ENCODE results near the gene IL27RA. TPM values are rescaled to one million over a fixed set of nuclear protein-coding genes. Genes with fewer than 3 reads are reported as not detected.
"Not testable (repeated sequence)": the region's sequence is repeated elsewhere in the genome, so short reads cannot be mapped to it uniquely, and the experiment has no call there.

IL27RA gene
- total RNA-seq, 1 experiment from 2014 or later, result 10.2 TPM

DNA sequence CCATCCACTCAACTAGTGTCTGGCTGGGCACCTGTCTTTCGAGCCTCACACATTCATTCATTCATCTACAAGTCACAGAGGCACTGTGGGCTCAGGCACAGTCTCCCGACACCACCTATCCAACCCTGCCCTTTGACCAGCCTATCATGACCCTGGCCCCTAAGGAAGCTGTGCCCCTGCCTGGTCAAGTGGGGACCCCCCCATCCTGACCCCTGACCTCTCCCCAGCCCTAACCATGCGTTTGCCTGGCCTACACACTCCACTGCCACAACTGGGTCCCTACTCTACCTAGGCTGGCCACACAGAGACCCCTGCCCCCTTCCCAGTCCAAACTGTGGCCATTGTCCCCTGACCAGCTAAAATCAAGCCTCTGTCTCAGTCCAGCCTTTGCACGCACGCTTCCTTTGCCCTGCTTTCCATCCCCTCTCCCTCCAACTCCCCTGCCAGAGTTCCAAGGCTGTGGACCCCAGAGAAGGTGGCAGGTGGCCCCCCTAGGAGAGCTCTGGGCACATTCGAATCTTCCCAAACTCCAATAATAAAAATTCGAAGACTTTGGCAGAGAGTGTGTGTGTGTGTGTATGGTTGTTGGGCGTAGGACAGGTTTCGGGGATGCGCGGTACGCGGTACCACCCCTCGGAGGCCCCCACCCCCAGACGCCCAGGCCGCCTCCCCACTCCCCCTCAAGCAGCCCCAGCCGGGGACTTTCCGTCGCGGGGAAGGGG, 404 bp upstream of the IL27RA start:
- Histone ChIP-seq H3K4me3 (ENCODE audit: low read depth in 2 of 2, low read length in 2 of 2) (peak overlapping the region; percentile 57 to 60), H3K9me3 (ENCODE audit: control insufficient read depth, insufficient read depth, low read depth, low read length) (no peaks in the 10 kb centered on the region), H3K27me3 (ENCODE audit: control insufficient read depth, insufficient read depth, low read length) (no peaks in the 10 kb centered on the region), H3K4me1 (ENCODE audit: control insufficient read depth, insufficient read depth, low read length) (no peaks in the 10 kb centered on the region), H3K36me3 (ENCODE audit: control insufficient read depth, insufficient read depth, low read length) (no peaks in the 10 kb centered on the region; the same call in 1 of the 2 replicates), H3K27ac (ENCODE audit: low read length) (no peak overlapping the region; the same call in 1 of the 2 replicates)
- TF ChIP-seq, protein P1, sequence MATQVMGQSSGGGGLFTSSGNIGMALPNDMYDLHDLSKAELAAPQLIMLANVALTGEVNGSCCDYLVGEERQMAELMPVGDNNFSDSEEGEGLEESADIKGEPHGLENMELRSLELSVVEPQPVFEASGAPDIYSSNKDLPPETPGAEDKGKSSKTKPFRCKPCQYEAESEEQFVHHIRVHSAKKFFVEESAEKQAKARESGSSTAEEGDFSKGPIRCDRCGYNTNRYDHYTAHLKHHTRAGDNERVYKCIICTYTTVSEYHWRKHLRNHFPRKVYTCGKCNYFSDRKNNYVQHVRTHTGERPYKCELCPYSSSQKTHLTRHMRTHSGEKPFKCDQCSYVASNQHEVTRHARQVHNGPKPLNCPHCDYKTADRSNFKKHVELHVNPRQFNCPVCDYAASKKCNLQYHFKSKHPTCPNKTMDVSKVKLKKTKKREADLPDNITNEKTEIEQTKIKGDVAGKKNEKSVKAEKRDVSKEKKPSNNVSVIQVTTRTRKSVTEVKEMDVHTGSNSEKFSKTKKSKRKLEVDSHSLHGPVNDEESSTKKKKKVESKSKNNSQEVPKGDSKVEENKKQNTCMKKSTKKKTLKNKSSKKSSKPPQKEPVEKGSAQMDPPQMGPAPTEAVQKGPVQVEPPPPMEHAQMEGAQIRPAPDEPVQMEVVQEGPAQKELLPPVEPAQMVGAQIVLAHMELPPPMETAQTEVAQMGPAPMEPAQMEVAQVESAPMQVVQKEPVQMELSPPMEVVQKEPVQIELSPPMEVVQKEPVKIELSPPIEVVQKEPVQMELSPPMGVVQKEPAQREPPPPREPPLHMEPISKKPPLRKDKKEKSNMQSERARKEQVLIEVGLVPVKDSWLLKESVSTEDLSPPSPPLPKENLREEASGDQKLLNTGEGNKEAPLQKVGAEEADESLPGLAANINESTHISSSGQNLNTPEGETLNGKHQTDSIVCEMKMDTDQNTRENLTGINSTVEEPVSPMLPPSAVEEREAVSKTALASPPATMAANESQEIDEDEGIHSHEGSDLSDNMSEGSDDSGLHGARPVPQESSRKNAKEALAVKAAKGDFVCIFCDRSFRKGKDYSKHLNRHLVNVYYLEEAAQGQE (IDR thresholded peaks at IDR 0.05; ENCODE audit: insufficient read depth in 1 of 2, low read depth in 2 of 2, low read length in 1 of 2), result no peak
- TF ChIP-seq, protein P2, sequence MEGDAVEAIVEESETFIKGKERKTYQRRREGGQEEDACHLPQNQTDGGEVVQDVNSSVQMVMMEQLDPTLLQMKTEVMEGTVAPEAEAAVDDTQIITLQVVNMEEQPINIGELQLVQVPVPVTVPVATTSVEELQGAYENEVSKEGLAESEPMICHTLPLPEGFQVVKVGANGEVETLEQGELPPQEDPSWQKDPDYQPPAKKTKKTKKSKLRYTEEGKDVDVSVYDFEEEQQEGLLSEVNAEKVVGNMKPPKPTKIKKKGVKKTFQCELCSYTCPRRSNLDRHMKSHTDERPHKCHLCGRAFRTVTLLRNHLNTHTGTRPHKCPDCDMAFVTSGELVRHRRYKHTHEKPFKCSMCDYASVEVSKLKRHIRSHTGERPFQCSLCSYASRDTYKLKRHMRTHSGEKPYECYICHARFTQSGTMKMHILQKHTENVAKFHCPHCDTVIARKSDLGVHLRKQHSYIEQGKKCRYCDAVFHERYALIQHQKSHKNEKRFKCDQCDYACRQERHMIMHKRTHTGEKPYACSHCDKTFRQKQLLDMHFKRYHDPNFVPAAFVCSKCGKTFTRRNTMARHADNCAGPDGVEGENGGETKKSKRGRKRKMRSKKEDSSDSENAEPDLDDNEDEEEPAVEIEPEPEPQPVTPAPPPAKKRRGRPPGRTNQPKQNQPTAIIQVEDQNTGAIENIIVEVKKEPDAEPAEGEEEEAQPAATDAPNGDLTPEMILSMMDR (IDR thresholded peaks at IDR 0.05), result no peak
- TF ChIP-seq SIN3A (IDR thresholded peaks at IDR 0.05; ENCODE audit: borderline replicate concordance, insufficient read depth, low read depth, low read length) (no peak), TCF7L2 (IDR thresholded peaks at IDR 0.05; ENCODE audit: low read depth, low read length) (no peak), POLR2AphosphoS5 (IDR thresholded peaks at IDR 0.05; ENCODE audit: low read depth, low read length) (no peak)
- ATAC-seq (peak; percentile 5), DNase-seq (ENCODE audit: low read depth, low spot score) (no peak)
- POLR2A ChIA-PET, result interaction anchor here (0.6 kb wide), 1 partner anchor 9 kb away, joined by 3 read pairs; no protein-coding TSS in a partner anchor
- CTCF ChIA-PET, result interaction anchor here (0.6 to 2.3 kb wide), 2 partner anchors 12 to 56 kb away, joined by 3 to 9 read pairs; no protein-coding TSS in a partner anchor
- BruUV-seq (replicated peaks), result no TSS peak
- in situ Hi-C loops (cut with HindIII; ENCODE audit: low pct_unique_long_range_greater_than_20kb, low sequenced_read_pairs), result no loop called here
- intact Hi-C loops (cut with micrococcal nuclease; ENCODE audit: unreplicated experiment), result no loop called here

DNA sequence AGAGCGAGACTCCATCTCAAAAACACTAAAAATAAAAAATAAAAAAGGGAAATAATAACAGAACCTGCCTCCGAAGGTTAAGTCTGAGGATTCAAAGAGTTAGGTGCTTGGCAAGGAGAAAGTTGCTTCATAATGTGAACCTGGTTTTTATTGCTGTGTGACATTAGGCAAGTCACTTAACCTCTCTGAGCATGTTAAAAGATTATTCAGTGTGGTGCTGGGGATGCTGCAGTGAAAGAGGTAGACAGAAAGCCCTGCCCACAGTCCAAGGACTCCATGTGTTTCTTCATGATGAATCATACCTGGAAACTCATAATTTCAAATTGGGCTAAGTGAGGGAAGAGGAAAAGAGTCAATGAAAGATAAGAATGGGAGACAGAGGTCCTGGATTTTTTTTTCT, 2.4 kb downstream of the IL27RA start:
- no peak for DNase-seq (ENCODE audit: low read depth, low spot score)
- in situ Hi-C loops (cut with HindIII; ENCODE audit: low pct_unique_long_range_greater_than_20kb, low sequenced_read_pairs), result no loop called here
- BruUV-seq (replicated peaks), result no TSS peak
- TF ChIP-seq SIN3A (IDR thresholded peaks at IDR 0.05; ENCODE audit: borderline replicate concordance, insufficient read depth, low read depth, low read length) (no peak), TCF7L2 (IDR thresholded peaks at IDR 0.05; ENCODE audit: low read depth, low read length) (no peak), POLR2AphosphoS5 (IDR thresholded peaks at IDR 0.05; ENCODE audit: low read depth, low read length) (no peak)
- TF ChIP-seq, protein P1 (IDR thresholded peaks at IDR 0.05; ENCODE audit: insufficient read depth in 1 of 2, low read depth in 2 of 2, low read length in 1 of 2), result no peak
- TF ChIP-seq, protein P2 (IDR thresholded peaks at IDR 0.05), result no peak
- intact Hi-C loops (cut with micrococcal nuclease; ENCODE audit: unreplicated experiment), result no loop called here
- H3K4me1 ChIP-seq (ENCODE audit: control insufficient read depth, insufficient read depth, low read length), result no peaks in the 10 kb centered on the region
- H3K4me3 ChIP-seq (ENCODE audit: low read depth in 2 of 2, low read length in 2 of 2), result no peak overlapping the region
- ChIA-PET POLR2A (no interaction called here), CTCF (no interaction called here)
- ATAC-seq, result no peak
- no peaks in the 10 kb centered on the region for H3K27me3 ChIP-seq (ENCODE audit: control insufficient read depth, insufficient read depth, low read length)
- H3K27ac ChIP-seq (ENCODE audit: low read length), result no peak overlapping the region
- H3K36me3 ChIP-seq (ENCODE audit: control insufficient read depth, insufficient read depth, low read length), result no peaks in the 10 kb centered on the region; the same call in 1 of the 2 replicates
- H3K9me3 ChIP-seq (ENCODE audit: control insufficient read depth, insufficient read depth, low read depth, low read length), result no peaks in the 10 kb centered on the region

DNA sequence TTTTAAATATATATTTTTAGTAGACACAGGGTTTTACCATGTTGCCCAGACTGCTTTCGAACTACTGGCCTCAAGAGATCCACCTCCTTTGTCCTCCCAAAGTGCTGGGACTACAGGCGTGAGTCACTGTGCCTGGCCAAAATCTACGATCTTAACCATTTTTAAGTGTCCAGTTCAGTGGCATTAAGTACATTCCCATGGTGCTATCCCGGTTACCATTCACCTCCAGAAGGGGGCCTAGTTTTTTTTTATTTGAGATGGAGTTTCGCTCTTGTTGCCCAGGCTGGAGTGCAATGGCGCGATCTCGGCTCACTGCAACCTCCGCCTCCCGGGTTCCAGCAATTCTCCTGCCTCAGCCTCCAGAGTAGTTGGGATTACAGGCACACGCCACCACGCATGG, 3.6 kb downstream of the IL27RA start:
- BruUV-seq (replicated peaks); ATAC-seq; in situ Hi-C loops (cut with HindIII; ENCODE audit: low pct_unique_long_range_greater_than_20kb, low sequenced_read_pairs); DNase-seq (ENCODE audit: low read depth, low spot score); H3K4me3 ChIP-seq (ENCODE audit: low read depth in 2 of 2, low read length in 2 of 2); H3K36me3 ChIP-seq (ENCODE audit: control insufficient read depth, insufficient read depth, low read length); POLR2A ChIA-PET; intact Hi-C loops (cut with micrococcal nuclease; ENCODE audit: unreplicated experiment); H3K4me1 ChIP-seq (ENCODE audit: control insufficient read depth, insufficient read depth, low read length); H3K27me3 ChIP-seq (ENCODE audit: control insufficient read depth, insufficient read depth, low read length); H3K27ac ChIP-seq (ENCODE audit: low read length); H3K9me3 ChIP-seq (ENCODE audit: control insufficient read depth, insufficient read depth, low read depth, low read length): not testable (repeated sequence)
- CTCF ChIA-PET, result interaction anchor here (0.7 kb wide), 1 partner anchor 19 kb away, joined by 4 read pairs; no protein-coding TSS in a partner anchor

All from Panc1 (cell line).